Astrocyte of the spinal cord (primary cell): ENCODE measurements around the gene ASAP2.

Experiments used
- DNase-seq: peaks from one replicate; pipeline ENCODE4 v3.0.0; 2011; ENCODE audit warnings: low read depth, low spot score
- H3K4me3 ChIP-seq: 2 replicates; pipeline ENCODE4 v1.5.1; 2011; ENCODE audit warnings: low read depth, mild to moderate bottlenecking, low read length, moderate library complexity
- CTCF ChIP-seq: IDR thresholded peaks from 2 replicates; pipeline ENCODE4 v1.5.1; 2012; ENCODE audit warnings: low read depth, mild to moderate bottlenecking, low read length, inconsistent platforms
- in situ Hi-C: cut with HindIII; loops from 2 replicates; pipeline ENCODE4 v1.10.0; 2017; ENCODE audit warnings: low sequenced_read_pairs

The ASAP2 gene

GRCh38 chr2:9370746-9371145 lies 164.1 kb downstream of the ASAP2 start:
- in situ Hi-C loops: no loop called here
- no peak for TF ChIP-seq CTCF
- DNase-seq: no peak
- no peak overlapping the region for H3K4me3 ChIP-seq

- no peak for DNase-seq
- no peak overlapping the region for H3K4me3 ChIP-seq
- in situ Hi-C loops: no loop called here
- TF ChIP-seq CTCF: no peak
Measured at GRCh38 chr2:9373047-9373446, 166.4 kb downstream of the ASAP2 start.

GRCh38 chr2:9373476-9373875 lies 166.9 kb downstream of the ASAP2 start:
- in situ Hi-C loops: no loop called here
- H3K4me3 ChIP-seq: no peak overlapping the region
- no peak for DNase-seq
- no peak for TF ChIP-seq CTCF

GRCh38 chr2:9374071-9374730 lies 167.6 kb downstream of the ASAP2 start:
- TF ChIP-seq CTCF: no peak

GRCh38 chr2:9375857-9376428 lies 169.3 kb downstream of the ASAP2 start:
- DNase-seq: no peak
- no peak for TF ChIP-seq CTCF
- H3K4me3 ChIP-seq: no peak overlapping the region
- in situ Hi-C loops: no loop called here

More at GRCh38 chr2:9374071-9374730, 167.6 kb downstream of the ASAP2 start:
- no peak overlapping the region for H3K4me3 ChIP-seq
- in situ Hi-C loops: no loop called here
- no peak for DNase-seq

GRCh38 chr2:9377461-9378097 lies 171.0 kb downstream of the ASAP2 start:
- in situ Hi-C loops: no loop called here
- no peak for TF ChIP-seq CTCF
- no peak for DNase-seq
- H3K4me3 ChIP-seq: no peak overlapping the region
